NK-92 treated with Interleukin-12 subunit alpha and Interleukin-12 subunit beta, amount 100 ng/mL, for 24 hours (cell line): ENCODE results near the gene TMEM132A.
"Not testable (repeated sequence)": the region's sequence is repeated elsewhere in the genome, so short reads cannot be mapped to it uniquely, and the experiment has no call there.

Experiments used
- DNase-seq: peaks from one replicate; lab custom pipeline; 2025; lab: John Stamatoyannopoulos, UW

Gene TMEM132A

GRCh38 chr11:60906132-60906972 lies 17.9 kb upstream of the TMEM132A start, which contains the start of gene PRPF19:
Gene PRPF19, minus strand, starts transcription at chr11:60906585. Its CDS starts 203 bp downstream, at chr11:60906382.
- DNase-seq, result peak; percentile 94

- DNase-seq, result no peak
These were observed 15.5 kb upstream of the TMEM132A start for GRCh38 chr11:60908803-60909202.

GRCh38 chr11:60909680-60910280 lies 14.5 kb upstream of the TMEM132A start:
- DNase-seq, result not testable (repeated sequence)

GRCh38 chr11:60910281-60910687 lies 14.0 kb upstream of the TMEM132A start:
- no peak for DNase-seq

- DNase-seq, result no peak
These were observed 13.4 kb upstream of the TMEM132A start for GRCh38 chr11:60910711-60911380.

- no peak for DNase-seq
These were observed 11.9 kb upstream of the TMEM132A start for GRCh38 chr11:60912223-60912850.

- DNase-seq, result no peak
These were observed 11.3 kb upstream of the TMEM132A start for GRCh38 chr11:60912851-60913528.

GRCh38 chr11:60913793-60914632 lies 10.2 kb upstream of the TMEM132A start, which contains the start of gene TMEM109:
Gene TMEM109, plus strand, starts transcription at chr11:60914158. Its CDS starts 5,536 bp downstream, at chr11:60919694.
- DNase-seq, result peak; percentile 88

- peak; percentile 58 for DNase-seq
These were observed 9.5 kb upstream of the TMEM132A start for GRCh38 chr11:60914633-60915247.

- peak; percentile 81 for DNase-seq
These were observed 8.9 kb upstream of the TMEM132A start for GRCh38 chr11:60915248-60915914.

GRCh38 chr11:60916669-60917206 lies 7.5 kb upstream of the TMEM132A start:
- DNase-seq, result no peak

- no peak for DNase-seq
These were observed 7.0 kb upstream of the TMEM132A start for GRCh38 chr11:60917267-60917666.

- DNase-seq, result no peak
These were observed 5.9 kb upstream of the TMEM132A start for GRCh38 chr11:60918251-60918938.

GRCh38 chr11:60918939-60919265 lies 5.4 kb upstream of the TMEM132A start:
- no peak for DNase-seq

- no peak for DNase-seq
These were observed 4.9 kb upstream of the TMEM132A start for GRCh38 chr11:60919320-60919719.

- no peak for DNase-seq
These were observed 4.3 kb upstream of the TMEM132A start for GRCh38 chr11:60919956-60920355.

- DNase-seq, result no peak
These were observed 3.0 kb upstream of the TMEM132A start for GRCh38 chr11:60921259-60921658.

GRCh38 chr11:60921777-60922335 lies 2.4 kb upstream of the TMEM132A start:
- no peak for DNase-seq

- DNase-seq, result no peak
These were observed 1.4 kb upstream of the TMEM132A start for GRCh38 chr11:60922906-60923305.
